HEK293 (cell line): ENCODE results near the gene FCHSD1.

Experiments used
- CTCF ChIP-seq: fragments of 450-650 bp; formaldehyde crosslinking; IDR thresholded peaks from 2 replicates; pipeline ENCODE4 v1.5.1; 2016; ENCODE audit warnings: missing biosample characterization, missing genetic modification characterization
- KLF1 ChIP-seq: fragments of 450-650 bp; formaldehyde crosslinking; IDR thresholded peaks from 2 replicates; pipeline ENCODE4 v1.5.1; 2016; ENCODE audit warnings: missing biosample characterization, missing genetic modification characterization
- PATZ1 ChIP-seq: fragments of 450-650 bp; formaldehyde crosslinking; IDR thresholded peaks from 2 replicates; pipeline ENCODE4 v1.5.1; 2016; ENCODE audit warnings: missing biosample characterization, missing genetic modification characterization
- SP2 ChIP-seq: fragments of 450-650 bp; formaldehyde crosslinking; IDR thresholded peaks from 2 replicates; pipeline ENCODE4 v1.5.1; 2016; ENCODE audit warnings: missing biosample characterization, missing genetic modification characterization
- YY1 ChIP-seq: fragments of 450-650 bp; formaldehyde crosslinking; IDR thresholded peaks from 2 replicates; pipeline ENCODE4 v1.5.1; 2018; ENCODE audit warnings: missing biosample characterization, missing genetic modification characterization
- YY2 ChIP-seq: fragments of 450-650 bp; formaldehyde crosslinking; IDR thresholded peaks from 2 replicates; pipeline ENCODE4 v1.5.1; 2016; ENCODE audit warnings: missing biosample characterization, missing genetic modification characterization
- ZNF274 ChIP-seq, 2 experiments: fragments of 200-500 bp in 1 of 2; fragments of 450-650 bp in 1 of 2; sonication (Bioruptor generic) in 1 of 2; formaldehyde crosslinking in 1 of 2; IDR thresholded peaks; 2 replicates each; pipeline versions ENCODE4 v1.5.1 to v1.6.1; 2014 to 2016; ENCODE audit warnings: borderline replicate concordance in 1 of 2, inconsistent platforms in 1 of 2, low read length in 1 of 2, missing biosample characterization in 1 of 2, missing genetic modification characterization in 1 of 2
- ZSCAN16 ChIP-seq: fragments of 450-650 bp; formaldehyde crosslinking; IDR thresholded peaks from 2 replicates; pipeline ENCODE4 v1.5.1; 2016; ENCODE audit warnings: missing biosample characterization, missing genetic modification characterization
- TF ChIP-seq, protein P1 (sequence below): fragments of 450-650 bp; formaldehyde crosslinking; optimal IDR thresholded peaks from 2 replicates; pipeline ENCODE3; 2016; ENCODE audit warnings: missing biosample characterization, mild to moderate bottlenecking, missing genetic modification characterization

DNA sequence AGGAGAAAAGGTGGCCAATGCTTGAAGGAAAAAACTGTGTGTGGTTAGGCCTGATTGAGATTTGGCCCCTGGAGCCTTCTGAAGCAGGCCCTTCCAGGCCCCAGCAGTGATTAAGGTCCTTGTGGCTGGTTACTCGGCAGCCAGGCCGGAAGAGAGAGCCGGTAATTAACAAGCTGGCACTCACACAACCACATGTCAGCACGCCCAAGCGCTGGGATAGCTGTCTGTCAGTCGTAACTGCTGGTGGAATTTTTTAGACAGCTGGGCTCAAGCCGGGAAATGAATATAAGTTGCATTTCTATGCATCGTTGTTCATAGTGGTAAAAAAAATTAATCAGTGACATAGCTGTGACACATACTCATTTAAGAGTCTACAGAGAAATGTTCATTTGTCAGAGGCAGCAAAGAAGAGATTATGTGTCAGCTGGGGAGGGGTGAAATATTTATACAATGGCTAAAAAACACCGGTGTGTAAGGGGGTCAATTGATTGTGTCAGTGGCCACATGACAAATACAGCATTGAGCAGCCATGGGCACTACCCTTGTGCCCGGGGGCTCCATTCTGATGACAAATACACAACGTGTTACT lies 44.5 kb upstream of the FCHSD1 start:
- TF ChIP-seq SP2 (tag by site-specific recombination) (no peak), KLF1 (no peak), CTCF (tag by site-specific recombination) (no peak), YY1 (tag by site-specific recombination) (no peak), YY2 (no peak), ZSCAN16 (tag by site-specific recombination) (no peak), PATZ1 (no peak), ZNF274 (IDR thresholded peaks at IDR 0.05; ENCODE audit: low read length) (no peak), ZNF274 (tag by site-specific recombination; IDR thresholded peaks at IDR 0.05; ENCODE audit: borderline replicate concordance) (no peak)
- TF ChIP-seq, protein P1, sequence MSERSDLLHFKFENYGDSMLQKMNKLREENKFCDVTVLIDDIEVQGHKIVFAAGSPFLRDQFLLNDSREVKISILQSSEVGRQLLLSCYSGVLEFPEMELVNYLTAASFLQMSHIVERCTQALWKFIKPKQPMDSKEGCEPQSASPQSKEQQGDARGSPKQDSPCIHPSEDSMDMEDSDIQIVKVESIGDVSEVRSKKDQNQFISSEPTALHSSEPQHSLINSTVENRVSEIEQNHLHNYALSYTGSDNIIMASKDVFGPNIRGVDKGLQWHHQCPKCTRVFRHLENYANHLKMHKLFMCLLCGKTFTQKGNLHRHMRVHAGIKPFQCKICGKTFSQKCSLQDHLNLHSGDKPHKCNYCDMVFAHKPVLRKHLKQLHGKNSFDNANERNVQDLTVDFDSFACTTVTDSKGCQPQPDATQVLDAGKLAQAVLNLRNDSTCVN (tag by site-specific recombination), result no peak
